ENCODE measurements around the gene GOLGA7B. TPM values are rescaled to one million over a fixed set of nuclear protein-coding genes. Genes with fewer than 3 reads are reported as not detected.

GOLGA7B gene
- total RNA-seq, 1 donor from 2014 or later, result 2.5 TPM

DNA sequence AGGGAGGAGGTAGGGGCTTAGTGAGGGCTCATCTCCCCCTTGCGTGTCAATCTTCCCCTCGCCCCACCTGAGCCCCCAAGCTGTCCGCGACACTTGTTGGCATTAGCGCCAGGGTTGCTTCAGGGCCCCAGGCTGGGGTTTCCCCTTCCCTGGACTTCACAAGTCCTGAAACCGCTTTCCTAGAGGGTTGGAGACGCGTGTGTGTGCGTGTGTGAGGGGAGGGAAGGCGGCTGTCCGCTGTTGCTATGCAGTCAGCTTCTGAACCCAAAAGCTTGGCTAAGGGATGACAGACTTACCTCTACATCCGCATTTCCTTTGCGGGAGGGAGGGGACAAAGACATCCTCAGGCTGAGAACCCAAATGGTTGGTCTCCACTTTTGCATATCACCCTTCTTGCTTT lies 803 bp downstream of the GOLGA7B start:
- DNase-seq (ENCODE audit: low spot score), result no peak
- Mint-ChIP-seq H3K27me3 (ENCODE audit: unreplicated experiment) (peaks cover 9% of the 10 kb centered on the region), H3K36me3 (ENCODE audit: low read depth, unreplicated experiment) (no peaks in the 10 kb centered on the region), H3K9me3 (ENCODE audit: unreplicated experiment) (no peaks in the 10 kb centered on the region), H3K27ac (ENCODE audit: unreplicated experiment) (no peak overlapping the region), H3K4me1 (ENCODE audit: unreplicated experiment) (peaks cover 6% of the 10 kb centered on the region), H3K4me3 (ENCODE audit: unreplicated experiment) (peak overlapping the region; percentile 59)
- no peak for TF ChIP-seq CTCF (IDR thresholded peaks at IDR 0.05; ENCODE audit: unreplicated experiment)

DNA sequence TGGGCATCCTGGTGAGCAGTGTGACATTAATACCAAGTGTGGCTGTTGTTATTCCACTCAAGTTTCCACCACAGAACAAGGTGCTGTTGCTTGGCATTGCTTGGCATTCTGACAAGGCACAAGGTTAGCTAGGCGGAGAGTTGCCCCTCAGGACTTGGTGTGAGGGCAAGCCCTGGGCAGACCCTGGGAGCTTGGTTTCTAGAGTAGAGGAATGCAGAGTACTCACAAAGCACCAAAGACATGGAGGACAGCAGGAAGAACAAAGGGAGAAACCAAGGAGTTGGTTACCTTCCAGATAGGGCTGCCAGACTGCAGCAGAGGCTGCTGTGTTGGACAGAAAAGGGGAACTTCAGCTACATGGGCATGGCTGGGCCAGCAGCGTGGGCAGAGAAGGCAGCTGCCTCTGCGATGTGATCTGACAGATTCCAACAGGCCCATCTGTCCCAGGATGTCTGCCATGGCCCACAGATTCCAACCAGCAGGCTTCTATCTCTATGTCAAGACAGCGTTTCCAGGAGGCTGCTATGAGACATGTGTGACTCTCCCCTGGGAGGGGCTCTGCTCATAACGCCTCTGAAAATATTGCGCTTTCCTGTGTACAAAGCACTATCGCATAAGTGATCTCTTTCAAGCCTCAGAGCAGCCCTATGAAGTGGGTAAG lies 1.8 kb downstream of the GOLGA7B start:
- TF ChIP-seq CTCF (IDR thresholded peaks at IDR 0.05; ENCODE audit: unreplicated experiment), result no peak
- Mint-ChIP-seq H3K27ac (ENCODE audit: unreplicated experiment) (no peak overlapping the region), H3K36me3 (ENCODE audit: low read depth, unreplicated experiment) (no peaks in the 10 kb centered on the region), H3K27me3 (ENCODE audit: unreplicated experiment) (peaks cover 9% of the 10 kb centered on the region), H3K4me3 (ENCODE audit: unreplicated experiment) (no peak overlapping the region), H3K4me1 (ENCODE audit: unreplicated experiment) (peaks cover 6% of the 10 kb centered on the region), H3K9me3 (ENCODE audit: unreplicated experiment) (no peaks in the 10 kb centered on the region)
- DNase-seq (ENCODE audit: low spot score), result no peak

- H3K36me3 Mint-ChIP-seq (ENCODE audit: low read depth, unreplicated experiment), result no peaks in the 10 kb centered on the region
- H3K4me1 Mint-ChIP-seq (ENCODE audit: unreplicated experiment), result peaks cover 6% of the 10 kb centered on the region
- H3K27ac Mint-ChIP-seq (ENCODE audit: unreplicated experiment), result no peak overlapping the region
- no peak overlapping the region for H3K4me3 Mint-ChIP-seq (ENCODE audit: unreplicated experiment)
- TF ChIP-seq CTCF (IDR thresholded peaks at IDR 0.05; ENCODE audit: unreplicated experiment), result no peak
- DNase-seq (ENCODE audit: low spot score), result no peak
- H3K9me3 Mint-ChIP-seq (ENCODE audit: unreplicated experiment), result no peaks in the 10 kb centered on the region
- H3K27me3 Mint-ChIP-seq (ENCODE audit: unreplicated experiment), result peaks cover 9% of the 10 kb centered on the region
Measured at GRCh38 chr10:97852277-97852676, 2.6 kb downstream of the GOLGA7B start.

DNA sequence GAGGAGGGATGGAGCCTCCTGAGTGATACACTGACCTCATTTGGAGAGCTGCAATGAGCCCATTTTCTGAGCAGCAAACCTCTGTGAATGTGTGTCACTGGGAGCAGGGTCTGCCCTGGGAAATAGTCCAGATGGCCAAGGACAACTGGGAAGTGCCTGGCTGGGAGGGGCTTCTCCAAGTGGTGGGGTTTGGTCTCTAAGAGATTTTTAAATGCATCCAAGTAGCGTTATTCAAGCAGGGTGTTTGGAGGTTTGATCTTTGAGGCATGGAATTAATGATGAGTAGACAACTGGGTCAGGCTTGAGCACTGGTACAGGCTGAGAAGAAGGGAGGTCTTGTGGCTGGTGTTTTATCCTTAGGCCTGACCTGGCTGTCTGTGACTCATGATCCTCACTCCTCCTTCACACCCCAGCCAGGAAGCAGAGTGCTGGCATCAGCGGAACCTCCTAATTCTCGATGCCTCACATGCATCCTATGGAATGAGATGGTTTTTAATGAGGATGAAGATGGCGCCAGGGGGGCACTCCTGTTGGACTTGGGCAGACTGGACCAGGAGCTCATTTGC lies 3.3 kb downstream of the GOLGA7B start:
- H3K4me3 Mint-ChIP-seq (ENCODE audit: unreplicated experiment), result no peak overlapping the region
- no peaks in the 10 kb centered on the region for H3K36me3 Mint-ChIP-seq (ENCODE audit: low read depth, unreplicated experiment)
- no peak overlapping the region for H3K27ac Mint-ChIP-seq (ENCODE audit: unreplicated experiment)
- H3K4me1 Mint-ChIP-seq (ENCODE audit: unreplicated experiment), result peaks cover 6% of the 10 kb centered on the region
- DNase-seq (ENCODE audit: low spot score), result no peak
- TF ChIP-seq CTCF (IDR thresholded peaks at IDR 0.05; ENCODE audit: unreplicated experiment), result no peak
- H3K9me3 Mint-ChIP-seq (ENCODE audit: unreplicated experiment), result no peaks in the 10 kb centered on the region
- peaks cover 9% of the 10 kb centered on the region for H3K27me3 Mint-ChIP-seq (ENCODE audit: unreplicated experiment)

DNA sequence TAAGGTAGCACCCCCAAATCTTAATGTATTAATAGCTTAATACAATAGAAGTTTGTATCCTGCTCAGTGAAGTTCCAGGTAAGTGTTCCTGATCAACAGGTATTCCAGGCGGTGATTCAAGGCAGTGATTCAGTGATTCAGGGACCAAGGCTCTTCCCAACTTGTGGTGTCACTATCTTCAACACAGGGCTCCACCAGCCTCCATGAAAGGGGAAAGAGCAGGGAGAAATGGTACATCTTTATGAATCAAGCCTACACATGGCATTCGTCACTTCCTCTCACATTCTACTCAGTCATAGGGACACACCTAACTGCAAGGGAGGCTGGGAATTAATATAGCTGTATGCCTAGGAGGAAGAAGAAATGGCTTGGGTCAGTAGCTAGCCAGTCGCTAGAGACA lies 5.1 kb downstream of the GOLGA7B start:
- TF ChIP-seq CTCF (IDR thresholded peaks at IDR 0.05; ENCODE audit: unreplicated experiment), result no peak
- H3K4me1 Mint-ChIP-seq (ENCODE audit: unreplicated experiment), result no peaks in the 10 kb centered on the region
- no peak overlapping the region for H3K27ac Mint-ChIP-seq (ENCODE audit: unreplicated experiment)
- DNase-seq (ENCODE audit: low spot score), result no peak
- H3K27me3 Mint-ChIP-seq (ENCODE audit: unreplicated experiment), result peaks cover 5% of the 10 kb centered on the region
- H3K4me3 Mint-ChIP-seq (ENCODE audit: unreplicated experiment), result no peak overlapping the region
- no peaks in the 10 kb centered on the region for H3K36me3 Mint-ChIP-seq (ENCODE audit: low read depth, unreplicated experiment)
- H3K9me3 Mint-ChIP-seq (ENCODE audit: unreplicated experiment), result no peaks in the 10 kb centered on the region

Measured in endothelial cell (in vitro differentiated cells).